HG02840 (cell line): ENCODE data around the gene TBR1.

Experiments used
- ATAC-seq: cut with Tn5 transposase; IDR thresholded peaks from one replicate; pipeline ENCODE4 v1.9.1; 2021; ENCODE audit warnings: mild to moderate bottlenecking, moderate library complexity, moderate number of reproducible peaks; ENCODE audit not compliant: unreplicated experiment, low FRiP score

Gene TBR1

GRCh38 chr2:161426455-161426921 lies 10.4 kb downstream of the TBR1 start:
- no peak for ATAC-seq

GRCh38 chr2:161426922-161427663 lies 11.0 kb downstream of the TBR1 start:
- ATAC-seq = no peak

- ATAC-seq = no peak
These were observed 11.8 kb downstream of the TBR1 start for GRCh38 chr2:161427664-161428587.

- ATAC-seq = no peak
These were observed 14.3 kb downstream of the TBR1 start for GRCh38 chr2:161430386-161430785.

- no peak for ATAC-seq
These were observed 16.0 kb downstream of the TBR1 start for GRCh38 chr2:161432107-161432506.

GRCh38 chr2:161434118-161434517 lies 18.0 kb downstream of the TBR1 start:
- no peak for ATAC-seq

- ATAC-seq = no peak
These were observed 20.3 kb downstream of the TBR1 start for GRCh38 chr2:161436411-161436810.

GRCh38 chr2:161438598-161438997 lies 22.5 kb downstream of the TBR1 start:
- no peak for ATAC-seq

GRCh38 chr2:161445097-161445496 lies 29.0 kb downstream of the TBR1 start:
- no peak for ATAC-seq

GRCh38 chr2:161448431-161448830 lies 32.3 kb downstream of the TBR1 start:
- ATAC-seq = no peak

- ATAC-seq = no peak
These were observed 55.5 kb downstream of the TBR1 start for GRCh38 chr2:161471631-161472030.

GRCh38 chr2:161474920-161475319 lies 58.8 kb downstream of the TBR1 start:
- no peak for ATAC-seq
